ENCODE data around the gene EVL.

EVL gene

DNA sequence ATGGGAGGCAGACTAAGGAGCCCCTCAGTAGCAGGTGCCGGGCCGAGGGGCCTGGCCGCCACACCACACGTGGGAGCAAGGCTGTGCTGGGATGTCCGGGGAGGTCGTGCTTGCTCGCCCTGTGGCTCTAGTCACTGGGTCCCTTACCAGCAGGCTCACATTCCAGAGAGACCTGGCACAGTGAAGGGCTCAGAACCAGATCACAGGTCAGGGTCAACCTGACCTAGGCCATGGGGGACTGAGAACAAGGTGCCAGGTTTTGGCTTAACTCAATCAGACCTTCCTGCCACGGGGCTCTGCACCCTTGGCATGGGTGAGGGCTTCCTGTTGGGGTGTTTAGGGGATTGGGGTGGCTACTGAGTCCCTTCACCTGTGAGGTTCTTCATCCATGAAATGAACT, 72.0 kb downstream of the EVL start:
- TF ChIP-seq TAF1 (IDR thresholded peaks at IDR 0.05; ENCODE audit: low read depth, low read length) (no peak), POU2F2 (IDR thresholded peaks at IDR 0.05; ENCODE audit: low read depth, low read length) (no peak), PAX5 (IDR thresholded peaks at IDR 0.05; ENCODE audit: insufficient read depth, low read length, severe bottlenecking) (no peak), SPI1 (IDR thresholded peaks at IDR 0.05; ENCODE audit: low read depth, low read length) (no peak), POLR2AphosphoS5 (IDR thresholded peaks at IDR 0.05; ENCODE audit: low read depth, low read length) (no peak), POLR2A (IDR thresholded peaks at IDR 0.05; ENCODE audit: low read depth, low read length) (no peak)

GRCh38 chr14:100138082-100138787, 73.0 kb downstream of the EVL start:
- FAIRE-seq (peak; percentile 31), DNase-seq (ENCODE audit: insufficient read length, low spot score) (no peak)
- no peak for TF ChIP-seq POLR2A (IDR thresholded peaks at IDR 0.05; ENCODE audit: low read depth, low read length)
- TF ChIP-seq SPI1 (IDR thresholded peaks at IDR 0.05; ENCODE audit: low read depth, low read length): peak; percentile 54
- TF ChIP-seq TAF1 (IDR thresholded peaks at IDR 0.05; ENCODE audit: low read depth, low read length): no peak
- TF ChIP-seq POLR2AphosphoS5 (IDR thresholded peaks at IDR 0.05; ENCODE audit: low read depth, low read length): no peak

More for the DNA sequence above, 72.0 kb downstream of the EVL start:
- no peak for FAIRE-seq
- no peak for DNase-seq (ENCODE audit: insufficient read length, low spot score)

- TF ChIP-seq PAX5 (IDR thresholded peaks at IDR 0.05; ENCODE audit: insufficient read depth, low read length, severe bottlenecking): no peak
- no peak for TF ChIP-seq POLR2A (IDR thresholded peaks at IDR 0.05; ENCODE audit: low read depth, low read length)
- no peak for TF ChIP-seq SPI1 (IDR thresholded peaks at IDR 0.05; ENCODE audit: low read depth, low read length)
- no peak for TF ChIP-seq TAF1 (IDR thresholded peaks at IDR 0.05; ENCODE audit: low read depth, low read length)
- TF ChIP-seq POLR2AphosphoS5 (IDR thresholded peaks at IDR 0.05; ENCODE audit: low read depth, low read length): no peak
- TF ChIP-seq POU2F2 (IDR thresholded peaks at IDR 0.05; ENCODE audit: low read depth, low read length): no peak
- no peak for FAIRE-seq
- DNase-seq (ENCODE audit: insufficient read length, low spot score): no peak
These were observed 73.7 kb downstream of the EVL start for GRCh38 chr14:100138955-100139354.

- no peak for TF ChIP-seq PAX5 (IDR thresholded peaks at IDR 0.05; ENCODE audit: insufficient read depth, low read length, severe bottlenecking)
- TF ChIP-seq SPI1 (IDR thresholded peaks at IDR 0.05; ENCODE audit: low read depth, low read length): no peak
- no peak for TF ChIP-seq POU2F2 (IDR thresholded peaks at IDR 0.05; ENCODE audit: low read depth, low read length)
- no peak for TF ChIP-seq POLR2AphosphoS5 (IDR thresholded peaks at IDR 0.05; ENCODE audit: low read depth, low read length)
- FAIRE-seq: no peak
- DNase-seq (ENCODE audit: insufficient read length, low spot score): no peak
These were observed 75.3 kb downstream of the EVL start for GRCh38 chr14:100140452-100141078.

DNA sequence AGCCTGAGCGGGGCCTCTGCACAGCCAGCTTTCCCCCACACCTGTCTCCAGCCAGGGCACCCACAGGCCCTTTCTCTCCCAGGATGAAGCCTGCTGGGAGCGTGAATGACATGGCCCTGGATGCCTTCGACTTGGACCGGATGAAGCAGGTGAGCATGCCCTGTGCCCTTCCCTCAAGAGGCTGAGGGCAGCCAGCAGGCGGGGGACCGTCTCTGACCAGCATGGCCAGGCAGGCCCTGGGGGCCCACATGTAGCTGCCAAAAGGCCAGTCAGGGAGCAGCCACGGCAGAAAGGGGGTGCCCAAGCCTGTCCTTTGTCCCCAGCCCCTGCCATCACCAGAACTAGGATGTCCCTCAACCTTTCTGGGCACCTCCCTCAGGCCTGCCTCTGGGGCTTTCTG, 75.9 kb downstream of the EVL start:
- DNase-seq (ENCODE audit: insufficient read length, low spot score) (no peak), FAIRE-seq (no peak)
- TF ChIP-seq TAF1 (IDR thresholded peaks at IDR 0.05; ENCODE audit: low read depth, low read length) (no peak), POLR2AphosphoS5 (IDR thresholded peaks at IDR 0.05; ENCODE audit: low read depth, low read length) (no peak), SPI1 (IDR thresholded peaks at IDR 0.05; ENCODE audit: low read depth, low read length) (no peak), POLR2A (IDR thresholded peaks at IDR 0.05; ENCODE audit: low read depth, low read length) (no peak), POU2F2 (IDR thresholded peaks at IDR 0.05; ENCODE audit: low read depth, low read length) (no peak), PAX5 (IDR thresholded peaks at IDR 0.05; ENCODE audit: insufficient read depth, low read length, severe bottlenecking) (no peak)

DNA sequence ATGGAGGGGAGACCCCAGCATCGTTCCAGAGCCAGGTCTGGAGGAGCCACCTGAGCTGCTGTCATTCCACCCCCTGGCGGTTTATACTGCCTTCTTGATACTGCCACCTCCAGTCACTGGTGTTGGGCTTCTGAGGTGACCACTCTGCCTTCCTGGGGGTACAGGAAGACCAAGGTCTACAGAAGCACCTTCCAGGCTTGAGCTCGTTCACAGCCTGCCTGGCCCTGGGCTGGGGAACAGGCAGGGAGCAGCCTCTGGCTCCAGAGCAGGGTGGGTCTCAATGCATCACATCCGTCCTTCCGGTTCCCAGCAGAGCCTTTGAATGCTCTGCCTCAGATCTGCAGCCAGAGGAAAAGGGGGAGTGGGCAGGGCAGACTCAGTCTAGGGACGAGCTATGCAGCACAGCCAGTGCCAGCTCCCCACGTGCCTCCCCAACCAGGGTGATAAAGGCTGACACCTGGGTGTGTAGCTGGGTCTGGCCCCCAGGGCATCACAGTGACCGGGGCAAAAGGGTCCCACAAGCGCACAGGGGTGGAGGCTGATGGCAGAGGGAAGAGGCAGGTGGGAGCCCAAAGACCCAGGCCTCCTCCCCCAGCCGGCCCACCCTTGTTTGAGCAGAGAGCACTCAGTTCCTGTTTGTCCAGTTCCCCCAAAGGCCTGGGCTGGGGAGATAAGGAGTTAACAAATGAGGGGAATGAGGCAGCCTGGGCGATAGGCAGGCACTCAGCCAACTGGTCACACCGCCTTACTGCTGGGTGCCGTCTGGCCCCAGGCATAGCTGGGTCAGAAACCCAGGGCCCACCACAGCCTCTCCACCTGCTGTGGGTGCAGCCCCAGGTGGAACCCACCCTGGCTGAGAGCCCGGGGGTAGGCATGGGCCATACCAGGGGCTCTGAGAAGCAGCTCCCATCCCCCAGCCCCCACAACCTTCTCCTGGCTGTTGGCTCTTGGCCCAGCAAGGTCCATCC, 77.1 kb downstream of the EVL start:
- no peak for FAIRE-seq
- TF ChIP-seq POU2F2 (IDR thresholded peaks at IDR 0.05; ENCODE audit: low read depth, low read length) (no peak), PAX5 (IDR thresholded peaks at IDR 0.05; ENCODE audit: insufficient read depth, low read length, severe bottlenecking) (no peak), SPI1 (IDR thresholded peaks at IDR 0.05; ENCODE audit: low read depth, low read length) (no peak), POLR2A (IDR thresholded peaks at IDR 0.05; ENCODE audit: low read depth, low read length) (no peak), TAF1 (IDR thresholded peaks at IDR 0.05; ENCODE audit: low read depth, low read length) (no peak), POLR2AphosphoS5 (IDR thresholded peaks at IDR 0.05; ENCODE audit: low read depth, low read length) (no peak)
- DNase-seq (ENCODE audit: insufficient read length, low spot score): no peak

DNA sequence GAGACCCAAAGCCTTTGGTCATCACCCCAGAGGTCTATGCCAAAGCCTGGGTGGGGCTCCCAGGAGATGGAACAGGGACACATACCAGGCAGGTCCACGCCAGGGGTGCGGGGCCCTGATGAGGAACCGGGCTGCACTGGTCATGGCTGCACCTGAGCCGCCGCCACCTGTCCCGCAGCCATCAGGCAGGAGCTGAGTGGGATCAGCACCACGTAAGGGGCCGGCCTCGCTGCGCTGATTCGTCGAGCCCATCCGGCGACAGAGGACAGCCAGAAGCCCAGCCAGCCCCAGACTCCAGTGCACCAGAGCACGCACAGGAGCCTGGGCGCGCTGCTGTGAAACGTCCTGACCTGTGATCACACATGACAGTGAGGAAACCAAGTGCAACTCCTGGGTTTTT, 78.3 kb downstream of the EVL start:
- no peak for DNase-seq (ENCODE audit: insufficient read length, low spot score)
- TF ChIP-seq POLR2AphosphoS5 (IDR thresholded peaks at IDR 0.05; ENCODE audit: low read depth, low read length) (no peak), PAX5 (IDR thresholded peaks at IDR 0.05; ENCODE audit: insufficient read depth, low read length, severe bottlenecking) (no peak), POLR2A (IDR thresholded peaks at IDR 0.05; ENCODE audit: low read depth, low read length) (no peak), POU2F2 (IDR thresholded peaks at IDR 0.05; ENCODE audit: low read depth, low read length) (no peak), SPI1 (IDR thresholded peaks at IDR 0.05; ENCODE audit: low read depth, low read length) (no peak), TAF1 (IDR thresholded peaks at IDR 0.05; ENCODE audit: low read depth, low read length) (no peak)
- FAIRE-seq: no peak

GRCh38 chr14:100143934-100144333, 78.7 kb downstream of the EVL start:
- FAIRE-seq (no peak), DNase-seq (ENCODE audit: insufficient read length, low spot score) (no peak)
- TF ChIP-seq TAF1 (IDR thresholded peaks at IDR 0.05; ENCODE audit: low read depth, low read length) (no peak), POLR2AphosphoS5 (IDR thresholded peaks at IDR 0.05; ENCODE audit: low read depth, low read length) (no peak)

DNA sequence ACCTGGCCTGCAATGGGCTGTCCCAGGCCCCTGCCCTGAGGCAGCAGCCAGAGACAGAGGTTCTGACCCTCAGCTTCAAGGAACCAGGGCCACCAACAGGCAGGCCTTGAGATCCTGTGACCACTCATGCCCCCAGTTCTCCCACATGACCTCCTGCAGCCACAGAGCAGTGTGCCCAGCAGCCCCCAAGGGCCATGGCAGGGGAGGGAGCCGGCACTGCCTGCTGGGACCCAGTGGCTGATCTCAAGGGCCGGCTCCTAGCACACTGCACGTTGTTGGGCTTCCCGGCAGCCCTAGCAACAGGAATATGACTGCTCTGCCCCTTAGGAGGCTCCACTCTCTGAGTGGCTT, 79.4 kb downstream of the EVL start:
- no peak for DNase-seq (ENCODE audit: insufficient read length, low spot score)
- FAIRE-seq: no peak
- TF ChIP-seq TAF1 (IDR thresholded peaks at IDR 0.05; ENCODE audit: low read depth, low read length) (no peak), PAX5 (IDR thresholded peaks at IDR 0.05; ENCODE audit: insufficient read depth, low read length, severe bottlenecking) (no peak), POU2F2 (IDR thresholded peaks at IDR 0.05; ENCODE audit: low read depth, low read length) (no peak), SPI1 (IDR thresholded peaks at IDR 0.05; ENCODE audit: low read depth, low read length) (no peak), POLR2A (IDR thresholded peaks at IDR 0.05; ENCODE audit: low read depth, low read length) (no peak), POLR2AphosphoS5 (IDR thresholded peaks at IDR 0.05; ENCODE audit: low read depth, low read length) (no peak)

All from GM12891 (cell line).